ENCODE data around the gene CCL2. TPM values are rescaled to one million over a fixed set of nuclear protein-coding genes. Genes with fewer than 3 reads are reported as not detected.

Gene CCL2
- total RNA-seq, 1 donor from 2014 or later = 135 TPM

Other genes starting within 250 kb of the CCL2 start
- gene CCL7, start 14.9 kb downstream of the CCL2 start, total RNA-seq = 0.07 and 0.11 TPM in 2 replicates
- not detected in 2 replicates for gene CCL11, start 30.5 kb downstream of the CCL2 start, total RNA-seq
- gene CCL8, start 64.2 kb downstream of the CCL2 start, total RNA-seq = not detected in 2 replicates
- gene CCL13, start 101.2 kb downstream of the CCL2 start, total RNA-seq = not detected in 2 replicates
- gene CCL1, start 107.9 kb downstream of the CCL2 start, total RNA-seq = not detected in 2 replicates